KMS-11 (cell line): Measurements from ENCODE around the gene LAMA2.

Source experiments
- H2AFZ ChIP-seq: fragments of 200-600 bp; sonication (generic); 2 replicates; pipeline ENCODE4 v1.6.1; 2016; ENCODE audit warnings: antibody characterized with exemption, mixed run types, low read depth
- H3K27ac ChIP-seq: fragments of 200-600 bp; sonication (generic); 2 replicates; pipeline ENCODE4 v1.6.1; 2016; ENCODE audit warnings: mild to moderate bottlenecking, mixed run types
- H3K27me3 ChIP-seq: fragments of 200-600 bp; sonication (generic); 2 replicates; pipeline ENCODE4 v1.6.1; 2017; ENCODE audit warnings: mild to moderate bottlenecking, low read depth, mixed run types, moderate library complexity; ENCODE audit not compliant: insufficient read depth
- H3K36me3 ChIP-seq: fragments of 200-600 bp; sonication (generic); 2 replicates; pipeline ENCODE4 v1.6.1; 2017; ENCODE audit warnings: mild to moderate bottlenecking, mixed run types; ENCODE audit not compliant: insufficient read depth
- H3K4me1 ChIP-seq: fragments of 200-600 bp; sonication (generic); 2 replicates; pipeline ENCODE4 v1.6.1; 2016; ENCODE audit warnings: mild to moderate bottlenecking, low read depth, mixed run types; ENCODE audit not compliant: poor library complexity, severe bottlenecking
- H3K4me2 ChIP-seq: fragments of 200-600 bp; sonication (generic); 2 replicates; pipeline ENCODE4 v1.7.0; 2016; ENCODE audit warnings: mild to moderate bottlenecking, mixed run types
- H3K4me3 ChIP-seq: fragments of 200-600 bp; sonication (generic); IDR thresholded peaks from 2 replicates; pipeline ENCODE4 v1.6.1; 2017; ENCODE audit warnings: low read depth, low read length, mixed read lengths; ENCODE audit not compliant: insufficient read depth
- H3K79me2 ChIP-seq: fragments of 200-600 bp; sonication (generic); 2 replicates; pipeline ENCODE4 v1.6.1; 2016; ENCODE audit warnings: low read depth, mixed run types; ENCODE audit not compliant: insufficient read depth
- H3K9ac ChIP-seq: fragments of 200-600 bp; sonication (generic); 2 replicates; pipeline ENCODE4 v1.6.1; 2016; ENCODE audit warnings: mild to moderate bottlenecking, mixed run types
- H4K20me1 ChIP-seq: fragments of 200-600 bp; sonication (generic); 2 replicates; pipeline ENCODE4 v1.6.1; 2016; ENCODE audit warnings: mild to moderate bottlenecking, mixed run types; ENCODE audit not compliant: insufficient read depth
- TF ChIP-seq, protein P1 (sequence below): fragments of 200-600 bp; sonication (generic); conservative IDR thresholded peaks from 2 replicates; pipeline ENCODE4 v1.6.1; 2017; ENCODE audit warnings: low read depth, mild to moderate bottlenecking, antibody characterized with exemption, low read length, moderate library complexity, mixed read lengths

LAMA2 gene

DNA sequence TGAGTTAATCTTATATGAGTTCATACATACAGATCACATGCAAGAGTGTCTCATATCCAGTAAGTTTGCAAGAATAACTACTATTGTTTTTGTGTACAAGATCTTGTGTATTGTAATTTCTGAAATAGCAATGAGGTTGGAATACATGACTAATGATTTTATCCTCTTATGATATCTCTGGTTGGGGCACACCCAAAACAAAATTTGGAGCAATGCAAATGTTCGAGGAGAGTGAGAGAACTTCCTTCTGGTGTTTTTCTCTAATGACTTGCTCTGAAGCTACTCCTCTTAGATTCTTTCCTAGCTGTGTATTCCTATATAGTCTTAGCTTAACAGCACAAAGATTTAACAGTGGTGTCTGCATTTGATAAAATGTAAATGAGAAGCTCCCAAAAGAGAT, 252.5 kb downstream of the LAMA2 start:
- no peaks in the 10 kb centered on the region for H3K79me2 ChIP-seq
- no peaks in the 10 kb centered on the region for H3K4me1 ChIP-seq
- no peak overlapping the region for H3K9ac ChIP-seq
- H4K20me1 ChIP-seq: no peaks in the 10 kb centered on the region
- no peak overlapping the region for H3K4me2 ChIP-seq
- no peak overlapping the region for H3K27ac ChIP-seq
- no peaks in the 10 kb centered on the region for H3K36me3 ChIP-seq
- no peak overlapping the region for H3K4me3 ChIP-seq
- no peak overlapping the region for H2AFZ ChIP-seq
- TF ChIP-seq, protein P1, sequence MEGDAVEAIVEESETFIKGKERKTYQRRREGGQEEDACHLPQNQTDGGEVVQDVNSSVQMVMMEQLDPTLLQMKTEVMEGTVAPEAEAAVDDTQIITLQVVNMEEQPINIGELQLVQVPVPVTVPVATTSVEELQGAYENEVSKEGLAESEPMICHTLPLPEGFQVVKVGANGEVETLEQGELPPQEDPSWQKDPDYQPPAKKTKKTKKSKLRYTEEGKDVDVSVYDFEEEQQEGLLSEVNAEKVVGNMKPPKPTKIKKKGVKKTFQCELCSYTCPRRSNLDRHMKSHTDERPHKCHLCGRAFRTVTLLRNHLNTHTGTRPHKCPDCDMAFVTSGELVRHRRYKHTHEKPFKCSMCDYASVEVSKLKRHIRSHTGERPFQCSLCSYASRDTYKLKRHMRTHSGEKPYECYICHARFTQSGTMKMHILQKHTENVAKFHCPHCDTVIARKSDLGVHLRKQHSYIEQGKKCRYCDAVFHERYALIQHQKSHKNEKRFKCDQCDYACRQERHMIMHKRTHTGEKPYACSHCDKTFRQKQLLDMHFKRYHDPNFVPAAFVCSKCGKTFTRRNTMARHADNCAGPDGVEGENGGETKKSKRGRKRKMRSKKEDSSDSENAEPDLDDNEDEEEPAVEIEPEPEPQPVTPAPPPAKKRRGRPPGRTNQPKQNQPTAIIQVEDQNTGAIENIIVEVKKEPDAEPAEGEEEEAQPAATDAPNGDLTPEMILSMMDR: no peak
- no peaks in the 10 kb centered on the region for H3K27me3 ChIP-seq

DNA sequence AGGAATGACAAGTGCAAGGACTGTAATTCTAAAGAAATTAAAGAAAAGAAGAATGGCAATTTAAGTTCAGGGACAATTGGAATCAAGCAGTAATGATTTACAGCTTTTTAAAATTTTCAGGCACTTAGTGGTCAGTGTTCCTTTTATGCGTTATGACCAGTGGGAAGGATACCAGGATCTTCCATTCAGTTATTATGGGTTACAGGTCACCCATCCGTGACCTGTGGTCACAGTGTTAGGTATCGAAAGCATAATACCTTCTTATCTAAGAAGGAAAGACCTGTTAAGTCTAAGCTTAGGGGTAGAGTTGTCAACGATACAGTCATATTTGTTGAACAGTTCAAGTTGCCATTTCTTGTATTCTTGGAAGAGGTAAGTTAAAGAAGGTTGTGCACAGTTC, 253.8 kb downstream of the LAMA2 start:
- Histone ChIP-seq H3K36me3 (no peaks in the 10 kb centered on the region), H3K4me2 (no peak overlapping the region), H3K27ac (no peak overlapping the region), H3K9ac (no peak overlapping the region), H3K27me3 (no peaks in the 10 kb centered on the region), H3K4me3 (no peak overlapping the region), H2AFZ (no peak overlapping the region), H4K20me1 (no peaks in the 10 kb centered on the region), H3K79me2 (no peaks in the 10 kb centered on the region), H3K4me1 (no peaks in the 10 kb centered on the region)
- TF ChIP-seq, protein P1: no peak

DNA sequence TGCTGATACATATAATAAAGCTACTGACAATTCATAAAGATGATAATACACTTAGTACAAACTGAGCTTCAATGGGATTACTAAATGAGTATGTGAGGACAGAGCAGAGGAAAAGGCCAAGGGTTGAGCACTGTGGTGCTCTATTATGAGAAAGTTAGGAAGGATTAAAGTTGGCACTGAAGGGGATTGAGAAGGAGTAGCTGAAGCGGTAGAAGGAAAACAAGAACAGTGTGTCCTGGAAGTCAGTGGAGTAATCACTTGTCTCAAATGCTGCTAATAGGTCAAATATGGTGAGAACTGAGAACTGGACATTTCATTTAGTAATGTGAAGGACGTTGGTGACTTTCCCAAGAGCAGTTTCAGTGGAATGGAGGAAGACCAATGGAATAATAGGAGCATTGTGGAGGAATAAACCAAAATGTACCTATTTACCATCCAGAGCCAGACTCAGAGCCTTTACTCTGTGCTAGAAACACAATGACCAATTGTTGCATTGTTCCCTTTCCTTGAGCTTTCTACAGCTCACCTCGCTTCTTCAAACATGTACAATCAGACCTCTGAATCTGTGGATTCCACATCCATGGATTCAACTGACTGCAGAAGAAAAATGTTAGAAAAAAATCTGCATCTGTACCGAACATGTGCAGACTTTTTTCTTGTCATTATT, 255.9 kb downstream of the LAMA2 start:
- Histone ChIP-seq H3K27ac (no peak overlapping the region), H3K4me3 (no peak overlapping the region), H3K4me2 (no peak overlapping the region), H3K4me1 (no peaks in the 10 kb centered on the region), H2AFZ (no peak overlapping the region), H4K20me1 (no peaks in the 10 kb centered on the region), H3K79me2 (no peaks in the 10 kb centered on the region), H3K27me3 (no peaks in the 10 kb centered on the region), H3K9ac (no peak overlapping the region), H3K36me3 (no peaks in the 10 kb centered on the region)
- TF ChIP-seq, protein P1: no peak

DNA sequence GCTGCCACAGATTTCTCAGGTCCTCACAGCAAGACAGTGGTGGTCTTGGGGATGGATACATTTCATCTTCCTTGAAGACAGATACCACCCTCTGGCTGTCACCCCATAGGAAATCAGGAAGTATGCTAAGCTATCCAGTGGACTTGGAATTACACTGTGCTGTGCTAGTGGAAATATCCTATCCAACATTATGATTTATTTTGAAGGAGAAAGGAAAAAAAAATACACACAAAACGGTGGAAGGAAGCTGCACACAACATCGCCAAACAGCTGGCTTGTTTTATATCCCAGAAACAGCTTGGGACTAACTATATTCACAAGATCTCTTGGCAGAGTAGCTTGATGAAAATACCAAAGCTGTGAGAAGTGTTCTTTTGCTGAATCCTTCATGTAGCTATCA, 257.6 kb downstream of the LAMA2 start:
- Histone ChIP-seq H3K4me3 (no peak overlapping the region), H3K27me3 (no peaks in the 10 kb centered on the region), H3K4me2 (no peak overlapping the region), H3K36me3 (no peaks in the 10 kb centered on the region), H3K79me2 (no peaks in the 10 kb centered on the region), H2AFZ (no peak overlapping the region), H4K20me1 (no peaks in the 10 kb centered on the region), H3K9ac (no peak overlapping the region), H3K4me1 (no peaks in the 10 kb centered on the region), H3K27ac (no peak overlapping the region)
- TF ChIP-seq, protein P1: no peak
